Stomach (tissue), 4 donors: ENCODE results near the gene TTC7B.
A peak's percentile ranks its signal among the peaks of the same experiment; 100 is the strongest.

Experiments
- EP300 ChIP-seq: sonication (generic); formaldehyde crosslinking; IDR thresholded peaks from one replicate; pipeline ENCODE4 v1.6.1; 2017; ENCODE audit warnings: antibody characterized with exemption
- POLR2A ChIP-seq, 4 donors: fragments of 450-650 bp; IDR thresholded peaks; one replicate each; pipeline ENCODE4 v1.6.1; 2016; ENCODE audit warnings: antibody characterized with exemption in 4 of 4, control low read depth in 2 of 4, mild to moderate bottlenecking in 1 of 4, moderate library complexity in 1 of 4
- POLR2AphosphoS5 ChIP-seq, 3 donors: sonication (generic); formaldehyde crosslinking; IDR thresholded peaks; one replicate each; pipeline ENCODE4 v1.6.1; 2016; ENCODE audit warnings: antibody characterized with exemption in 3 of 3

DNA sequence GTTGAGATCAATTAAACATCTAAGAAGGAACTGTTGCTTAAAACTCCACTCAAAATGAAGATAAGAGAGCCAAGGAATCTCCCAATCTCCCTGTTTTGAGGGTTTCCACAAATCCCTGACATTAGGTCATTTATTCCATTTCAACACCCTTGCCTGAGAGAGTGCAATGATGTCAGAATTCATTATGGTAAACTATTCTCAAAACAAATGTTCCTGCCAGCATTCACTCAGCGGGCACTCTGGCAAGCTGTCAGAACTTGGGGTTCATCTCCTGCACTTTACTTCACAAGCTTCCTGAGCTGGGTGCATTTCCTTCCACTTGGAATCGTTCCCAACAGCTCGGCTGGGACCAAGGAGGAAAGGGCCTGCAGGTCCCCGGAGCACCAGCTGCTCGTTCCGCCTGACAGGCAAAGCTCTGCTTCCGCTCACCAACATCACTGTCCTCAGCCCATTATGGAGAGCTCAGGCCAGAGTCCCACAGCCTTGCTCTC lies 117.8 kb downstream of the TTC7B start:
- TF ChIP-seq POLR2AphosphoS5 (IDR thresholded peaks at IDR 0.05) (peak; percentile 5 to 23 (median 9)), EP300 (no peak), POLR2A (IDR thresholded peaks at IDR 0.05) (no peak)
